ENCODE measurements around the gene GSDME.

GSDME gene

GRCh38 chr7:24701261-24702235 lies 55.7 kb downstream of the GSDME start:
- DNase-seq: no peak

GRCh38 chr7:24700521-24701260 lies 56.6 kb downstream of the GSDME start:
- DNase-seq: no peak

- no peak for DNase-seq
These were observed 58.6 kb downstream of the GSDME start for GRCh38 chr7:24698531-24699266.

- DNase-seq: no peak
These were observed 59.8 kb downstream of the GSDME start for GRCh38 chr7:24697416-24697815.

GRCh38 chr7:24692592-24692991 lies 64.7 kb downstream of the GSDME start:
- DNase-seq: no peak

GRCh38 chr7:24690251-24690650 lies 67.0 kb downstream of the GSDME start:
- no peak for DNase-seq

- DNase-seq: no peak
These were observed 71.6 kb downstream of the GSDME start for GRCh38 chr7:24685708-24686107.

- no peak for DNase-seq
These were observed 86.5 kb downstream of the GSDME start for GRCh38 chr7:24670782-24671181.

GRCh38 chr7:24669971-24670591 lies 87.2 kb downstream of the GSDME start:
- no peak for DNase-seq

- no peak for DNase-seq
These were observed 88.2 kb downstream of the GSDME start for GRCh38 chr7:24668927-24669635.

GRCh38 chr7:24665564-24666294 lies 91.5 kb downstream of the GSDME start:
- DNase-seq: peak; percentile 7

- DNase-seq: no peak
These were observed 96.7 kb downstream of the GSDME start for GRCh38 chr7:24660546-24660945.

- no peak for DNase-seq
These were observed 97.8 kb downstream of the GSDME start for GRCh38 chr7:24659505-24659904.

GRCh38 chr7:24657980-24658379 lies 99.3 kb downstream of the GSDME start:
- DNase-seq: no peak

GRCh38 chr7:24656608-24657007 lies 100.7 kb downstream of the GSDME start:
- DNase-seq: no peak

- DNase-seq: no peak
These were observed 103.0 kb downstream of the GSDME start for GRCh38 chr7:24654305-24654704.

GRCh38 chr7:24653316-24654085 lies 103.8 kb downstream of the GSDME start:
- DNase-seq: no peak

GRCh38 chr7:24652251-24652939 lies 104.9 kb downstream of the GSDME start:
- no peak for DNase-seq
